SK-N-SH (cell line): ENCODE measurements around the gene RAD51B. TPM values are rescaled to one million over a fixed set of nuclear protein-coding genes. Genes with fewer than 3 reads are reported as not detected.

ENCODE experiments used
- CTCF ChIA-PET: fragments of 300-600, 350-600 bp; formaldehyde crosslinking; extraction: SDS; loops from one replicate; lab custom pipeline; 2021; lab: Yijun Ruan, JAX
- POLR2A ChIA-PET: fragments of 350-600 bp; sonication (Branson Sonifier 250); formaldehyde crosslinking; extraction: SDS; loops from one replicate; lab custom pipeline; 2020; ENCODE audit warnings: antibody characterized with exemption, inconsistent platforms; lab: Yijun Ruan, JAX
- DNase-seq: peaks from one replicate; pipeline ENCODE4 v3.0.0; 2012
- H2AFZ ChIP-seq: fragments of 200-600 bp; sonication (generic); 2 replicates; pipeline ENCODE4 v1.8.1; 2016; ENCODE audit warnings: antibody characterized with exemption, mild to moderate bottlenecking, low read depth
- H3F3A ChIP-seq: fragments of 200-600 bp; sonication (generic); replicated peaks from 2 replicates; pipeline ENCODE3; 2016; ENCODE audit warnings: antibody characterized with exemption, mild to moderate bottlenecking; ENCODE audit not compliant: insufficient read depth
- H3K27ac ChIP-seq, 2 experiments: fragments of 200-500 bp in 1 of 2; fragments of 200-600 bp in 1 of 2; sonication (Bioruptor generic) in 1 of 2; sonication (generic), shearing (Covaris generic) in 1 of 2; 2 replicates each; pipeline versions ENCODE4 v1.5.1 to v1.6.1; 2014 to 2016; ENCODE audit warnings: low read depth in 2 of 2, inconsistent platforms in 1 of 2, low read length in 1 of 2, mild to moderate bottlenecking in 1 of 2, mixed read lengths in 1 of 2
- H3K27me3 ChIP-seq: fragments of 200-600 bp; sonication (generic), shearing (Covaris generic); 2 replicates; pipeline ENCODE4 v1.6.1; 2016; ENCODE audit warnings: mixed run types; ENCODE audit not compliant: insufficient read depth
- H3K36me3 ChIP-seq, 2 experiments: fragments of 200-500 bp in 1 of 2; fragments of 200-600 bp in 1 of 2; sonication (Bioruptor generic) in 1 of 2; sonication (generic) in 1 of 2; replicated peaks in 1 of 2; 2 replicates each; pipeline versions ENCODE3 to v1.5.1; 2014 to 2016; ENCODE audit warnings: low read length in 1 of 2, mild to moderate bottlenecking in 1 of 2; ENCODE audit not compliant: insufficient read depth in 2 of 2, control insufficient read depth in 1 of 2
- H3K4me1 ChIP-seq, 2 experiments: fragments of 200-500 bp in 1 of 2; fragments of 200-600 bp in 1 of 2; sonication (Bioruptor generic) in 1 of 2; sonication (generic), shearing (Covaris generic) in 1 of 2; 2 replicates each; pipeline versions ENCODE4 v1.5.1 to v1.6.1; 2014 to 2016; ENCODE audit warnings: low read depth in 1 of 2, low read length in 1 of 2, mixed run types in 1 of 2; ENCODE audit not compliant: insufficient read depth in 2 of 2, control insufficient read depth in 1 of 2
- H3K4me2 ChIP-seq: fragments of 200-600 bp; sonication (generic), shearing (Covaris generic); 2 replicates; pipeline ENCODE4 v1.6.1; 2017; ENCODE audit warnings: mixed run types
- H3K4me3 ChIP-seq, 2 experiments: fragments of 200-500 bp in 1 of 2; fragments of 200-600 bp in 1 of 2; sonication (Bioruptor generic) in 1 of 2; sonication (generic), shearing (Covaris generic) in 1 of 2; 2 replicates each; pipeline versions ENCODE4 v1.5.1 to v1.8.1; 2014 to 2016; ENCODE audit warnings: low read depth in 2 of 2, inconsistent platforms in 1 of 2, low read length in 1 of 2, mild to moderate bottlenecking in 1 of 2, mixed read lengths in 1 of 2, moderate library complexity in 1 of 2
- H3K79me2 ChIP-seq: fragments of 200-600 bp; sonication (generic); 2 replicates; pipeline ENCODE4 v1.8.1; 2017; ENCODE audit warnings: mild to moderate bottlenecking; ENCODE audit not compliant: insufficient read depth
- H3K9ac ChIP-seq: fragments of 200-600 bp; sonication (generic); 2 replicates; pipeline ENCODE4 v1.6.1; 2017; ENCODE audit warnings: mixed run types
- H3K9me2 ChIP-seq: fragments of 200-600 bp; sonication (generic); 2 replicates; pipeline ENCODE4 v1.6.1; 2017; ENCODE audit warnings: mixed run types
- H3K9me3 ChIP-seq: fragments of 200-600 bp; sonication (generic); 2 replicates; pipeline ENCODE4 v1.6.1; 2017; ENCODE audit warnings: mixed run types, mild to moderate bottlenecking, moderate library complexity
- H4K20me1 ChIP-seq: fragments of 200-600 bp; sonication (generic); 2 replicates; pipeline ENCODE4 v1.6.1; 2017; ENCODE audit warnings: mild to moderate bottlenecking, mixed run types; ENCODE audit not compliant: insufficient read depth
- ELF1 ChIP-seq: IDR thresholded peaks from 2 replicates; pipeline ENCODE4 v1.4.0; 2012
- MEF2A ChIP-seq: IDR thresholded peaks from 2 replicates; pipeline ENCODE4 v1.4.0; 2012; ENCODE audit warnings: low read depth, borderline replicate concordance
- RAD21 ChIP-seq: IDR thresholded peaks from 2 replicates; pipeline ENCODE4 v1.6.1; 2012; ENCODE audit warnings: mild to moderate bottlenecking, low read length
- RXRA ChIP-seq: IDR thresholded peaks from 2 replicates; pipeline ENCODE4 v1.4.0; 2012; ENCODE audit warnings: low read depth, mild to moderate bottlenecking, borderline replicate concordance
- SMC3 ChIP-seq: IDR thresholded peaks from 2 replicates; pipeline ENCODE4 v1.6.1; 2012; ENCODE audit warnings: low read depth, low read length, improper control_type of control experiment
- WGBS: methylation state at CpG from one replicate; pipeline ENCODE4 v1.1.6; 2017; ENCODE audit warnings: low lambda C conversion rate; 5-methylcytosine and 5-hydroxymethylcytosine counted together
- polyA plus RNA-seq, 3 experiments: library from polyadenylated mRNA; depleted of rRNA; stranded (reverse); fragments of >200 nt; gene quantifications; 2 replicates each; pipeline ENCODE4 v1.2.3, GENCODE V29; 2012
- TF ChIP-seq, protein P1 (sequence below): fragments of 150-350 bp; IDR thresholded peaks from 2 replicates; pipeline ENCODE4 v1.6.1; 2016; ENCODE audit warnings: mild to moderate bottlenecking, low read depth, low read length
- TF ChIP-seq, protein P2 (sequence below): IDR thresholded peaks from 2 replicates; pipeline ENCODE4; 2012
- TF ChIP-seq, protein P3 (sequence below): IDR thresholded peaks from 2 replicates; pipeline ENCODE4 v1.4.0; 2012; ENCODE audit warnings: low read depth, borderline replicate concordance
- TF ChIP-seq, protein P4 (sequence below): fragments of 150-350 bp; IDR thresholded peaks from 2 replicates; pipeline ENCODE4 v1.6.1; 2017; ENCODE audit warnings: antibody characterized with exemption, low read length, low read depth, borderline replicate concordance

RAD51B gene
- polyA plus RNA-seq, 1 of the 3 experiments (the other 2 are of a cell fraction): 6.0 TPM

DNA sequence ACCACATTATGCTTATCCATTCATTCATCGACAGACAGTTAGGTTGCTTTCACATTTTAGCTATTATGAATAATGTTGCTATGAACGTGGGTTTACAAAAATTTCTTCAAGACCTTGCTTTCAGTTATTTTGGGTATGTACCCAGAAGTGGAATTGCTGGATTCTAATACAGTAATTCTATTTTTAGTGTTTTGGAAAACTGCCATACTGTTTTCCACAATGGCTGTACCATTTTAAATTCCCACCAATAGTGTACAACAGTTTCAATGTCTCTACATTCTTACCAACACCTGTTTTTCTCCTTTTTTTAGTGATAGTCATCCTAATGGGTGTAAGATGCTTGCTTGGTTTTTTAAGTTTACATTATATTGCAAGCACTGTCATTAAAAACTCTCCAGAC is 825.8 kb downstream of the RAD51B start (continued):
- TF ChIP-seq, protein P1, sequence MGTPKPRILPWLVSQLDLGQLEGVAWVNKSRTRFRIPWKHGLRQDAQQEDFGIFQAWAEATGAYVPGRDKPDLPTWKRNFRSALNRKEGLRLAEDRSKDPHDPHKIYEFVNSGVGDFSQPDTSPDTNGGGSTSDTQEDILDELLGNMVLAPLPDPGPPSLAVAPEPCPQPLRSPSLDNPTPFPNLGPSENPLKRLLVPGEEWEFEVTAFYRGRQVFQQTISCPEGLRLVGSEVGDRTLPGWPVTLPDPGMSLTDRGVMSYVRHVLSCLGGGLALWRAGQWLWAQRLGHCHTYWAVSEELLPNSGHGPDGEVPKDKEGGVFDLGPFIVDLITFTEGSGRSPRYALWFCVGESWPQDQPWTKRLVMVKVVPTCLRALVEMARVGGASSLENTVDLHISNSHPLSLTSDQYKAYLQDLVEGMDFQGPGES: no peak
- TF ChIP-seq MEF2A (no peak), SMC3 (no peak)

DNA sequence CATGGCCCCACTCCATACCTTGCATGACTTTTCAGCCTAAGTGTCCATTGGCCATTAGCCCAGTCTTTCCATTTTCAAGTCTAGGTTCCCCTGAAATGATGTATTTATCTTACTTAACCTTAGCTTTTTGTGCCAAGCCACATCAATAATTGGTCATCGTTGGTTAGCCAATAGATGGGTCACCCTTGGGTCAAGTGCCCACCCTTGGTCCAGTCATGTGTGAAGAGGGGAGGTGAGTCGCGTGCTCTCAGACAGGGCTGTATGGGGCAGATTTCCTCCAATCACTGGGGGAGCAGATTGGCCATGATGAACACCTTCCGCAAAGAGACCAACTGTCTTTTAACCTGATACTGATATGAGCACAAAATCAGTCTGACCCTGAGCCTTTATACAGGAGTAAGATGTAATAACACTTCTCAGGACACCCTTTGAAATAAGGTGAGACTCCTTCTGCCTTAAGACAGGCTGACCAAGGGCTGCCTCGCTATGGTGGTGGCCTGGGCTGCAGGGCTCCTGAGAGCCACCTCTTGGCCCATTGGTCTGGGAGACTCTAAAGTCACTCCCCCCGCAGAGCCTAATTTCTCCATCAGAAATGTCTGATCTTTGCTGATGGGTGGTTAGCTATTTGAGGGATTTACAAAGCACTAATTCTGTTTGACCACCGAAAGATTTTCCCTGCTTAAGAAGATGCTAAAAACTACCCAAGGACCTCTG is 830.1 kb downstream of the RAD51B start:
- ChIA-PET CTCF (no interaction called here), POLR2A (no interaction called here)
- H3K9ac ChIP-seq: no peak overlapping the region
- H3K9me2 ChIP-seq: no peaks in the 10 kb centered on the region
- no peaks in the 10 kb centered on the region for H3F3A ChIP-seq
- no peak for TF ChIP-seq RAD21
- TF ChIP-seq, protein P2, sequence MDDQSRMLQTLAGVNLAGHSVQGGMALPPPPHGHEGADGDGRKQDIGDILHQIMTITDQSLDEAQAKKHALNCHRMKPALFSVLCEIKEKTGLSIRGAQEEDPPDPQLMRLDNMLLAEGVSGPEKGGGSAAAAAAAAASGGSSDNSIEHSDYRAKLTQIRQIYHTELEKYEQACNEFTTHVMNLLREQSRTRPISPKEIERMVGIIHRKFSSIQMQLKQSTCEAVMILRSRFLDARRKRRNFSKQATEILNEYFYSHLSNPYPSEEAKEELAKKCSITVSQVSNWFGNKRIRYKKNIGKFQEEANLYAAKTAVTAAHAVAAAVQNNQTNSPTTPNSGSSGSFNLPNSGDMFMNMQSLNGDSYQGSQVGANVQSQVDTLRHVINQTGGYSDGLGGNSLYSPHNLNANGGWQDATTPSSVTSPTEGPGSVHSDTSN: no peak
- TF ChIP-seq, protein P3, sequence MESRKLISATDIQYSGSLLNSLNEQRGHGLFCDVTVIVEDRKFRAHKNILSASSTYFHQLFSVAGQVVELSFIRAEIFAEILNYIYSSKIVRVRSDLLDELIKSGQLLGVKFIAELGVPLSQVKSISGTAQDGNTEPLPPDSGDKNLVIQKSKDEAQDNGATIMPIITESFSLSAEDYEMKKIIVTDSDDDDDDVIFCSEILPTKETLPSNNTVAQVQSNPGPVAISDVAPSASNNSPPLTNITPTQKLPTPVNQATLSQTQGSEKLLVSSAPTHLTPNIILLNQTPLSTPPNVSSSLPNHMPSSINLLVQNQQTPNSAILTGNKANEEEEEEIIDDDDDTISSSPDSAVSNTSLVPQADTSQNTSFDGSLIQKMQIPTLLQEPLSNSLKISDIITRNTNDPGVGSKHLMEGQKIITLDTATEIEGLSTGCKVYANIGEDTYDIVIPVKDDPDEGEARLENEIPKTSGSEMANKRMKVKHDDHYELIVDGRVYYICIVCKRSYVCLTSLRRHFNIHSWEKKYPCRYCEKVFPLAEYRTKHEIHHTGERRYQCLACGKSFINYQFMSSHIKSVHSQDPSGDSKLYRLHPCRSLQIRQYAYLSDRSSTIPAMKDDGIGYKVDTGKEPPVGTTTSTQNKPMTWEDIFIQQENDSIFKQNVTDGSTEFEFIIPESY: no peak
- peak; percentile 16; the same call in 1 of the 2 replicates for TF ChIP-seq RXRA
- TF ChIP-seq, protein P4, sequence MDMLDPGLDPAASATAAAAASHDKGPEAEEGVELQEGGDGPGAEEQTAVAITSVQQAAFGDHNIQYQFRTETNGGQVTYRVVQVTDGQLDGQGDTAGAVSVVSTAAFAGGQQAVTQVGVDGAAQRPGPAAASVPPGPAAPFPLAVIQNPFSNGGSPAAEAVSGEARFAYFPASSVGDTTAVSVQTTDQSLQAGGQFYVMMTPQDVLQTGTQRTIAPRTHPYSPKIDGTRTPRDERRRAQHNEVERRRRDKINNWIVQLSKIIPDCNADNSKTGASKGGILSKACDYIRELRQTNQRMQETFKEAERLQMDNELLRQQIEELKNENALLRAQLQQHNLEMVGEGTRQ: no peak
- no peak for TF ChIP-seq ELF1
- H3K4me2 ChIP-seq: no peak overlapping the region
- no peak for DNase-seq
- H3K4me1 ChIP-seq: peaks cover 7 to 14% of the 10 kb centered on the region in 2 experiments; a peak in 3 of 4 replicates
- WGBS: 92% methylated on average over 5 of the region's 7 CpGs
- H3K9me3 ChIP-seq: no peaks in the 10 kb centered on the region
- H3K27me3 ChIP-seq: no peaks in the 10 kb centered on the region
- H2AFZ ChIP-seq: no peak overlapping the region
- H3K79me2 ChIP-seq: no peaks in the 10 kb centered on the region
- H3K27ac ChIP-seq: no peak overlapping the region
- H3K4me3 ChIP-seq: no peak overlapping the region
- no peaks in the 10 kb centered on the region for H4K20me1 ChIP-seq
- no peaks in the 10 kb centered on the region for H3K36me3 ChIP-seq
